Retinal pigment epithelial cell (primary cell): Measurements from ENCODE around the gene ADCY7.

Experiments used
- DNase-seq: peaks from one replicate; pipeline ENCODE4 v3.0.0-alpha.2; 2010; ENCODE audit warnings: low read depth
- H3K4me3 ChIP-seq: 2 replicates; pipeline ENCODE4 v1.5.1; 2011; ENCODE audit warnings: mild to moderate bottlenecking, low read length, control low read depth, moderate library complexity
- TF ChIP-seq, protein P1 (sequence below): conservative IDR thresholded peaks from 2 replicates; pipeline ENCODE4 v1.5.1; 2011; ENCODE audit warnings: low read depth, low read length, control low read depth, inconsistent platforms

Gene ADCY7

DNA sequence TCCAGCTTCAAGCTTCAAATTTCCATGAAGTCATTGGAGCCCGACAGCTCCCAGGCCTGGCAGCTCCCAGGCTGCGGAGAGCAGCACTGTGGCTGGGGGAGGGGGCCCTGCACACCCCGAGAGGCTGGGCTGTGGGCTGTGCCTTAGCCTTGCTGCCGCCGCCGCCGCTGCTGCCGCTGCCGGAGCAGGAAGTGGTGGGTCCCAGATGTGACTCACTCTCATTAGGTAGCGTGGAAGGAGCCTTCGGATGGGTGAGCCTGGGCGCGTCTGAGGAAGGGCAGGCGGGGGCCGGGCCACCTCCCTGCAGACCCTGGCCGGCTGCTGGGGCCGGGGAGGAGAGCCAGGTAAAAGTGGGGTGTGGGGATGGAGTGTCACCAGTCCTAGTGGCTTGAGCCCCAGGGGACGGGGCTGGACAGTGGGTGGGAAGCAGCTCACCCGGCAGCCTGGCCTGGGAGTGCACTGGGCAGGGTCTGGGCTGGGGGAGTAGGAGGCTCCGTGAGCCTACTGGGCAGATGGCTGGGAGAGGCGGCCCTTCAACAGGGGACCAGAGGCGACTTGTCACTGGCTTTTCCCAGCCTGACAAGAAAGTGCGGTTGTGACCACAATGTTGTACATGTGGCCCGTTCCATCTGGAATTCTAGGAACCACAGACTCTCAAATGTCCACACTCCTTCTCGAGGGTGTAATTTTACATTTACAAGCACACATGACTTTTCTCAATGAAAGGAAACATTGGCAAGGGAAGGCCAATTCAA is at the start of gene ADCY7:
TSS of gene ADCY7 (plus strand) at position 215 of the 755 bp plus-strand sequence. CDS start 21,629 bp downstream, outside the sequence.
- H3K4me3 ChIP-seq, result peak within 1 kb of the TSS; percentile 23
- peak; percentile 48 for DNase-seq
- TF ChIP-seq, protein P1, sequence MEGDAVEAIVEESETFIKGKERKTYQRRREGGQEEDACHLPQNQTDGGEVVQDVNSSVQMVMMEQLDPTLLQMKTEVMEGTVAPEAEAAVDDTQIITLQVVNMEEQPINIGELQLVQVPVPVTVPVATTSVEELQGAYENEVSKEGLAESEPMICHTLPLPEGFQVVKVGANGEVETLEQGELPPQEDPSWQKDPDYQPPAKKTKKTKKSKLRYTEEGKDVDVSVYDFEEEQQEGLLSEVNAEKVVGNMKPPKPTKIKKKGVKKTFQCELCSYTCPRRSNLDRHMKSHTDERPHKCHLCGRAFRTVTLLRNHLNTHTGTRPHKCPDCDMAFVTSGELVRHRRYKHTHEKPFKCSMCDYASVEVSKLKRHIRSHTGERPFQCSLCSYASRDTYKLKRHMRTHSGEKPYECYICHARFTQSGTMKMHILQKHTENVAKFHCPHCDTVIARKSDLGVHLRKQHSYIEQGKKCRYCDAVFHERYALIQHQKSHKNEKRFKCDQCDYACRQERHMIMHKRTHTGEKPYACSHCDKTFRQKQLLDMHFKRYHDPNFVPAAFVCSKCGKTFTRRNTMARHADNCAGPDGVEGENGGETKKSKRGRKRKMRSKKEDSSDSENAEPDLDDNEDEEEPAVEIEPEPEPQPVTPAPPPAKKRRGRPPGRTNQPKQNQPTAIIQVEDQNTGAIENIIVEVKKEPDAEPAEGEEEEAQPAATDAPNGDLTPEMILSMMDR, result no peak

DNA sequence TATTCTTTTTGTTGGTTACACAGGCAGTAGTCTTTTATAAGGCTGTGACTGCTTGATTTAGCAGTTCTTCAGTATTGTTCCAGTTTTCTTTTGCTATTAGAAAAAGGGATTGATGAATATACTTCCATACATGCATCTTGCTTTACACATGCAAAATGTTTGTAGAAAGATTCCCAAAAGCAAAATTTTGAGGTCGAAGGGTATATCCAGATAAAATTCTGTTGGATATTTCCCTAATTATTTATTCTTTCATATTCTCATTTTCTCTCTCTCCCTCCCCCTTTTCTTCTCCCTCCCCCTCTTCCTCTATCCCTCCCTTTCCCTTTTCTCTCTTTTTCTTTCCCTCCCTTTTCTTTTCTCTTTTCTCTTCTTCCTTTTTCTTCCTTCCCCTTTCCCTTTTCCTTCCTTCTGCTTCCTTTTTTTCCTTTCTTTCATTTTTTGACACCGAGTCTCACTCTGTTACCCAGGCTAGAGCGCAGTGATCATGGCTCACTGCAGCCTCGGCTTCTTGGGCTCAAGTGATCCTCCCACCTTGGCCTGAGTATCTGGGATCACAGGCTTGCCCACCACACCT is 46.9 kb upstream of the ADCY7 start:
- TF ChIP-seq, protein P1, result no peak
- no peak for DNase-seq
- H3K4me3 ChIP-seq, result no peak overlapping the region

GRCh38 chr16:50224286-50224685 is 42.1 kb upstream of the ADCY7 start:
- DNase-seq, result no peak
- no peak overlapping the region for H3K4me3 ChIP-seq
- TF ChIP-seq, protein P1, result no peak

- no peak for DNase-seq
- no peak overlapping the region for H3K4me3 ChIP-seq
- TF ChIP-seq, protein P1, result no peak
Measured at GRCh38 chr16:50227120-50227519, 39.2 kb upstream of the ADCY7 start.

DNA sequence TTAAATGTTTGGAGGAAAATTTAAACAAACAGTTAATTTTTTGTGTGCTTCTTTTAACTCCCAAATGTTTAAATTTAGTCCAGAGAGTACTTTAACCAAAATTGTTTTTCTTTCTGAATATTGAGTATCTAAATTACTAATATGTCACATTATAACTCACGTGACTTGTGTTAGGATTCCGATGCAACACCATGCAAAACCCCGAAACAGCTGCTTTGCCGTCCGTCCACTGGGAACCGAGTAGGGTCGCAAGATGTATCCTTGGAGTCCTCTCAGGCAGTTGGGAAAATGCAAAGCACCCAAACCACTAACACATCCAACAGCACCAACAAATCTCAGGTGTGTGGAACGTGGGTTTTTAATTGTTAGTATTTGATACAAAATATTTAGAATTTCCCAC is 38.7 kb upstream of the ADCY7 start:
- TF ChIP-seq, protein P1, result no peak
- DNase-seq, result no peak
- no peak overlapping the region for H3K4me3 ChIP-seq

DNA sequence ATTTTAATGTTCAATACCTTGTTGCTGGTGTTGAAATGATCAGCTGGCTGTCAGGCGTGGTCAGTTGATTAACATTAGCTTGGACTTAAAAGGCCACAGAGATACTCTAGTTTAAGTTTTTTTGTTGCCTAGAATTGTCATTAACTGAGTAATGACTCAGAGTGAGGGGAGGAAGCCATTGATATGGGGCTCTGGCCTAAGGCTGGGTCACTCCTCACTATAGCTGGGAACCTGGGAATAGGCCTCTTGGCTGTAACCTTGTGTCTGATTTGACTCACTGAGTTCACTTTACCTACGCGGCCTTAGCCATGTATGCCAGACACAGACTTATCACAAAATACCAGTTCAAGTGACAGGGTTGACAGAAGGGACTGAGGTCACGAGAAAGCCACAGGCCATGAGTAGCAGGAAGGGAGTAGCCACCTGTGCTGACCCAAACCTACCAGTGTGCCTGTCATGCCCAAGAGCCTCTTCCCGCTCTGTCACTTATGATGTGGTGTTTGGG is 37.9 kb upstream of the ADCY7 start:
- H3K4me3 ChIP-seq, result no peak overlapping the region
- TF ChIP-seq, protein P1, result no peak
- DNase-seq, result no peak
